H1 (cell line): ENCODE data around the gene ARHGAP4.

Source experiments
- EZH2 ChIP-seq: fragments of 200-600 bp; sonication (generic); IDR thresholded peaks from 2 replicates; pipeline ENCODE4 v1.7.1; 2012; ENCODE audit warnings: low read depth, mild to moderate bottlenecking, moderate library complexity, low read length, inconsistent platforms; ENCODE audit not compliant: severe bottlenecking
- POLR2AphosphoS5 ChIP-seq: IDR thresholded peaks from 2 replicates; pipeline ENCODE4 v1.6.1; 2011; ENCODE audit warnings: low read depth, low read length
- TF ChIP-seq, protein P1 (sequence below), 3 experiments: IDR thresholded peaks; 1 replicate in 2 of 3; 2 replicates in 1 of 3; pipeline versions ENCODE4 v1.5.1 to v1.6.1; 2011; ENCODE audit warnings: low read length in 3 of 3, mild to moderate bottlenecking in 3 of 3, inconsistent platforms in 2 of 3, low read depth in 1 of 3, moderate library complexity in 1 of 3; ENCODE audit not compliant: insufficient read depth in 1 of 3; ENCODE audit errors: control extremely low read depth in 1 of 3
- TF ChIP-seq, protein P2 (sequence below): IDR thresholded peaks from 2 replicates; pipeline ENCODE4 v1.6.1; 2012; ENCODE audit warnings: inconsistent platforms

DNA sequence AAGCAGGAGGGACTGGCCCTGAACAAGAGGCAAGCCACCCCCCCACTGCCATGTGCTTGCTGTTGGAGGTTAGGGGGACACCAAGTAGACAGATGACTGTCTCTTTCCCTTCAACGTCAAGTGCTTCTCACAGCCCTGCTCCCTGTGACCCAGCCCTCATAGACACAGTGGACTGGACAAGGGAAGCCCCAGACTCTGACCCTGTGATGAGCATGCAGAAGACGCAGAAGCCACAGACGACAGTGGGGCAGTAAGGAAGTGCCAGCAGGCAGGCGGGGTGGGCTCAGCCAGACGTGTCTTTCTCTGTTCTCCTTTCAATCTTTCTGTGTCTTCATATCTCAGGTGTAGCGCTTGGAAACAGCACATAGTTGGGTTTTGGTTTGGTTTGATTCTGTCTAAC is 37.7 kb downstream of the ARHGAP4 start:
- TF ChIP-seq, protein P1, sequence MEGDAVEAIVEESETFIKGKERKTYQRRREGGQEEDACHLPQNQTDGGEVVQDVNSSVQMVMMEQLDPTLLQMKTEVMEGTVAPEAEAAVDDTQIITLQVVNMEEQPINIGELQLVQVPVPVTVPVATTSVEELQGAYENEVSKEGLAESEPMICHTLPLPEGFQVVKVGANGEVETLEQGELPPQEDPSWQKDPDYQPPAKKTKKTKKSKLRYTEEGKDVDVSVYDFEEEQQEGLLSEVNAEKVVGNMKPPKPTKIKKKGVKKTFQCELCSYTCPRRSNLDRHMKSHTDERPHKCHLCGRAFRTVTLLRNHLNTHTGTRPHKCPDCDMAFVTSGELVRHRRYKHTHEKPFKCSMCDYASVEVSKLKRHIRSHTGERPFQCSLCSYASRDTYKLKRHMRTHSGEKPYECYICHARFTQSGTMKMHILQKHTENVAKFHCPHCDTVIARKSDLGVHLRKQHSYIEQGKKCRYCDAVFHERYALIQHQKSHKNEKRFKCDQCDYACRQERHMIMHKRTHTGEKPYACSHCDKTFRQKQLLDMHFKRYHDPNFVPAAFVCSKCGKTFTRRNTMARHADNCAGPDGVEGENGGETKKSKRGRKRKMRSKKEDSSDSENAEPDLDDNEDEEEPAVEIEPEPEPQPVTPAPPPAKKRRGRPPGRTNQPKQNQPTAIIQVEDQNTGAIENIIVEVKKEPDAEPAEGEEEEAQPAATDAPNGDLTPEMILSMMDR (IDR thresholded peaks at IDR 0.05; ENCODE audit: control extremely low read depth in 1 of 3, insufficient read depth in 1 of 3, low read depth in 1 of 3, low read length in 3 of 3): no peak
- TF ChIP-seq, protein P2, sequence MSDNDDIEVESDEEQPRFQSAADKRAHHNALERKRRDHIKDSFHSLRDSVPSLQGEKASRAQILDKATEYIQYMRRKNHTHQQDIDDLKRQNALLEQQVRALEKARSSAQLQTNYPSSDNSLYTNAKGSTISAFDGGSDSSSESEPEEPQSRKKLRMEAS: no peak
- no peak for TF ChIP-seq EZH2
- TF ChIP-seq POLR2AphosphoS5: no peak
